Fibroblast of the conjunctiva (primary cell): ENCODE data around the gene ADAMTS8.
"Not testable (repeated sequence)": the region's sequence is repeated elsewhere in the genome, so short reads cannot be mapped to it uniquely, and the experiment has no call there.

Source experiments
- DNase-seq: peaks from one replicate; pipeline ENCODE4 v3.0.0-alpha.2; 2010; ENCODE audit warnings: low read depth

Gene ADAMTS8

DNA sequence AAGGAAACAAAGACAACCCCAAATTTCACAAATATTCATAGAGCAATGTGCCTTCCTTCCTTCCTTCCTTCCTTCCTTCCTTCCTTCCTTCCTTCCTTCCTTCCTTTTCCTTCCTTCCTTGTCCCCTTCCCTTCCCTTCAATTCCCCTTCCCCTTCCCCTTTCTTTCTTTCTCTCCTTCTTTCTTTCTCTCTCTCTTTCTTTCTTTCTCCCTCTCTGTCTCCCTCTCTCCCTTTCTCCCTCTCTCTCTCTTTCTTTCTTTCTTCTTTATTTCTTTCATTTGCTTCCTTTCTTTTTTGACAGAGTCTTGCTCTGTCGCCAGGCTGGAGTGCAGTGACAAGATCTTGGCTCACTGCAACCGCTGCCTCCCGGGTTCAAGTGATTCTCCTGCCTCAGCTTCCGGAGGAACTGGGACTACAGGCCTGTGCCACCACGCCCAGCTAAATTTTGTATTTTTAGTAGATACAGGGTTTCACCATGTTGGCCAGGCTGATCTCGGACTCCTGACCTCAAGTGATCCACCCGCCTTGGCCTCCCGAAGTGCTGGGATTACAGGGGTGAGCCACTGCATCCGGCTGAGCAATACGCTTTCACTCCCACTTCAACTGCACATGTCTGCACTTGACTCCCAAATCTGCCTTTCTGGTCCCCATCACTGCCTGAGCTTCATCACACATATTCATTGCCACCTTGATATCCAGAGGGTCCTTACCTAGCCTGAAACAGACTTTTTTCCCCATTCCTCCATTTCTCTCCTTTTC is 10.2 kb upstream of the ADAMTS8 start:
- not testable (repeated sequence) for DNase-seq

DNA sequence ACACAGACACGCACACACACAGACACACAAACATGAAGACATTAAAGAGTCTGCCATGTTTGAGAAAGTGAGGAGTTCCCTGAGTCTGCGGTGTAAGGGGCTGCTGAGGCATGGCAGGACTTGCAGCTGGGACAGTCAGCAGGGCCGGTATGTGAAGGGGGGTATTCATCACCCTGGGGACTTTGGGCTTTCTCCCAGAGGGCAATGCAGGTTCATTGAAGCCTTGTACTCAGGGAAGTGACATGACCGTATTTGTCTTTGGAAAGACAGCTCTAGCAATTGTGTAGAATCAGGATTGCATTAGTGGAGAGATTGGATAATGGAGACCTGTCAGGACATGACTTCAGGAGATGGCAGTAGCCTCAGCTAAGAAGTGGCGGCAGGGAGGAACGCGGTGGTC is 9.4 kb upstream of the ADAMTS8 start:
- DNase-seq: no peak

GRCh38 chr11:130436171-130436570 is 7.8 kb upstream of the ADAMTS8 start:
- DNase-seq: no peak

GRCh38 chr11:130435671-130436070 is 7.3 kb upstream of the ADAMTS8 start:
- DNase-seq: no peak

DNA sequence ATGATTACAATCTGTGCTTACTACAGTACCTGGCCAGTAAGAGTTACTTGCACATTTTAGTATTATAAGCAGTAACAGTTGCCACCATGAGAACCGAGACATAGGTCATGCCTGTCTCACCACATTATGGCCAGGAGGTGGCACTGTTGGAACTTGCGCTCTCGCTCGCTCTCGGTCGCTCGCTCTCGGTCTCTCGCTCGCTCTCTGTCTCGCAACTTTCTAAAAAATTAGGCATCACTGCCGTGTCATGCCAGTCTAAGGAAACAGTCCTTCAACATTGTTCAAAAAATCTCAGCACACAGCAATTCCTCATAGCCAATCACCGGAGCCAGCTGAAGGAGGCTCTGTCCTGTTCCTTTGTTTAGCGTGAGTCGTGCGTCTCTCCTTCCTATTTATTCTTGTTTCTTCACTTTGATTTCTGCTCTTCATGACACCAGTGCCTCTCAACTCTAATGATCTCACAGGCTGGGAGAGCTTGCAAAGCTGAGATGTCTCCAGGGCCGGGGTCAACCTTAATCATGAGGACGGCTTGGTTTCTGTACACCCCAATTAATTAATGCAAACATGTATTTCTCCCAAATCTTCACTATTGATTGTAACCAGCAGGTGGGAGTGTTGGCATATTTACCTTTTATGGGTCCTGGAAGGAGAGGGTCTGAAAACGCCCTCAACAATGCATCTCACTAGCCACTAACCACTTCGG is 6.3 kb upstream of the ADAMTS8 start:
- peak; percentile 79 for DNase-seq

DNA sequence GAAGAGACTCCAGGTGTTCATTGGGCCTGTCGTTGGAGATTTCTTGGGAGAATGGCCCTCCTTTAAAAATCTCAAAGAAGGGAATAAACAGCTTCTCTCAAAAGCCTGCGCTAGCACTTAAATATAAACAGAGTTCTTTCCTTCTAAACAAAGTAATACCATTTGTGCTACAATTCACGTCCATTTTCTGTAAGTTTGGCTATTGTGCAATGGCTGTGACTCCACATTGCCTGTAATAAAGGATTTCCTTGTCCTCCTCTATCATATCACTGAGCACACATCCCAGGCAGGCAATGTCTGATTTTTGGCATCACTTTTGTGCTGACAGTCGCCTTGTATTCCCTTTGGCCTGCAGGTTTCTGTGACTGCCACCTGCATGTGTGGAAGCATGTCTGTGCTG is 4.9 kb upstream of the ADAMTS8 start:
- no peak for DNase-seq

DNA sequence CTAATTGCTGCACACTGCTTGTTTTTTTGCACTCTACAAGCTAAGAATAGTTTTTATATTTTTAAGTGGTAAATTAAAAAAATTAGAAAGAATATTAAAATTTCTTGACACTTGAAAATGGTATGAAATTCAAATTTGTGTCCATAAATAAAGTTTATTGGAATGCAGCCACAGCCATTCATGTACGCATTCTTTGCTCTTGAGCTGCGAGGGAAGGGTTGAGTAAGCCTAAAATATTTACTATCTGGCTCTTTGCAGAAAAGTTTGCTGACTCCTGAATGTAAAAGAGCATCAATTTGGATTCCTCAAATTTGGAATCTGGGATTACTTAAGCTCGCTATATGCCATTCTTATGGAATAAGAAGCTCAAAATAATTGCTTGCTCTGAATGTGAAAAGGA is 3.4 kb upstream of the ADAMTS8 start:
- DNase-seq: no peak

GRCh38 chr11:130431331-130431773 is 2.9 kb upstream of the ADAMTS8 start:
- DNase-seq: peak; percentile 58

GRCh38 chr11:130429983-130430382 is 1.6 kb upstream of the ADAMTS8 start:
- DNase-seq: no peak

GRCh38 chr11:130429120-130429681 is 792 bp upstream of the ADAMTS8 start:
- DNase-seq: no peak

DNA sequence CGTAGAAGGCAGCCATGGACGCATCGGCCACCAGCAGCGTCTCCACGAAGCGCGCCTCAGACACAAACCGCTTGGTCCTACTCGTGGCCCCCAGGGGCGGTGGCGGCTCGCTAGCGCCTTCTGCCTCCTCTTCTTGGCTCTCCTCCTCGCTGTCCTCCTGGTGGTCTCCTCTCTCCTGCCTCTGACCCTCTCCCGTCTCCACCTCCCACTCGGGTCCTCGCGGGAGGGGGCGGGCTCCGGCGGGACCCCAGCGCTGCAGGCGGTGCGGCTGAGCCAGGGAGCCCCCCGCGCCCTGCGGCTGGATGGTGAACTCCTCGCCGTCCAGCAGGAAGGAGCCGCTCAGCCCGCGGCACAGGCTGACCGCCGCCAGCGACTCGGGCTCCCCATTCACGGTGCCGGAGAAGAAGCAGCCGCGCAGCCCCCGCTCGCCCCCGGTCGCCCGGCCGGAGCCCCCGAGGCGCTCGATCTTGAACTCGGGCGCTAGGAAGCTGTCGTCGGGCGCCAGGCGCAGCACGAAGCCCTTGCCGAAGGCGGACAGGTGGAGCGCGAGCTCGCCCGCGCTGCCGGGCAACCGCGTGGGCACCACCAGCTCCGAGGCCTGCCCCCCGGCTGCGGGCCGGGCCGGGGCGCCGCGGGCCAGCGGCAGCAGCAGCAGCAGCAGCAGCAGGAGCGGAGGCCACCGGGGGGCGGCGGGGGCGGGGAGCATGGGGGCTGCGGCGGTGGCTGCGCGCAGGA is 661 bp downstream of the ADAMTS8 start:
- DNase-seq: no peak

GRCh38 chr11:130426837-130427341 is 1.5 kb downstream of the ADAMTS8 start:
- no peak for DNase-seq

DNA sequence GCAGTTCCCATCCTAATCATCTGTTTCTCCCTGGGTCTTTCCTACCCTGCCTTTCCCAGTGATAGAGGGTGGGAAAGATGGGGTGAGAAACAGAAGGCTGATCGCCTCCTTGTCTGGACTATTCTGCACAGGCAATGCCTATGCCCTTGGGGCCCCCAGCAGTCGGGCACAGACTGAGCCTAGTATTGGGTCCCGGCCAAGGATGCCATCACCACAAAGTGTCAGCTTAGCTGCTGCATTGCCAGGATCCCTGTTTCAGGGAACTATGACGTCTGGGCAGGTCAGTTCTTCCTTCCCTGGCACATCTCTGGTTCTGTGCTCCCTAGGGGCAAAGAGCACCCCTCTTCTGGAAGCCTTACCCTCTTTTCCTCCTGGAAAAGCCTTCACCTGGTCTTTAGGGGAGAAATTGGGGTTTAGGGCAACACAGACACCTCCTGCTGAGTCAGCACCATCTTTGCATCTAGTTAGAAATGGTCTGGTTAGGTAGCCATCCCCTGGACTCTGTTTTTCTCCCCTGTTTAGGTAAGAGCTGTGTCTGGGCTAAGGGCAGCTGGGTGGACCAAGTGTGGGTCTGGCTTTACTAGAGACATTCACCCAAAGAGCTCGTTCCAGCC is 2.1 kb downstream of the ADAMTS8 start:
- no peak for DNase-seq

- no peak for DNase-seq
Observed at GRCh38 chr11:130425156-130425555, 3.3 kb downstream of the ADAMTS8 start.

DNA sequence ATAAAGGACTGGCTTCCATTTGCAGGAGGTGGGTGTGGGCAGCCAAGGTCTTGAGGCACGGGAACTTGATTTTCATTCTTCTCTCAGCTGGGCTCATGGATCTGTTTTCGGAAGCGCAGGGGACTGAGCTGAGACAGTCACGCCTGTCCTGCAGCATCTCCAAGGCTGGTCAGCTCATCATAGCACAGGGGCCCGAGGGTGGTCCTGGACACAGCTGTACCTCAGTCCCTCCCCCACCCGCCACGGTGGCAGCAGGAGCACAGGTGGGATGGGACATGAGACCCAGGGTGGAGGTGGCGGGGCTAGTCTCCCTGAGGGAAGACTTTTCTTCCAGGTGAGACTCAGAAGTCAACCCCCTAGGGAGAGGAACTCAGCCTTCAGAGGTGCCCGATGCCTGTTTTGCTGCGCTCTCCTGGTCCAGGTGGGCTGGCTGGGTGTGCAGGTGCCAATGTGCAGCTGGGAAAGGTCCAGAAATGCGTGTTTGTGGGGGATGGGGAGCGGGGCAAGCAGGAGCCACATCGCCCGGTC is 3.7 kb downstream of the ADAMTS8 start:
- no peak for DNase-seq

GRCh38 chr11:130423541-130424142 is 4.8 kb downstream of the ADAMTS8 start:
- no peak for DNase-seq

DNA sequence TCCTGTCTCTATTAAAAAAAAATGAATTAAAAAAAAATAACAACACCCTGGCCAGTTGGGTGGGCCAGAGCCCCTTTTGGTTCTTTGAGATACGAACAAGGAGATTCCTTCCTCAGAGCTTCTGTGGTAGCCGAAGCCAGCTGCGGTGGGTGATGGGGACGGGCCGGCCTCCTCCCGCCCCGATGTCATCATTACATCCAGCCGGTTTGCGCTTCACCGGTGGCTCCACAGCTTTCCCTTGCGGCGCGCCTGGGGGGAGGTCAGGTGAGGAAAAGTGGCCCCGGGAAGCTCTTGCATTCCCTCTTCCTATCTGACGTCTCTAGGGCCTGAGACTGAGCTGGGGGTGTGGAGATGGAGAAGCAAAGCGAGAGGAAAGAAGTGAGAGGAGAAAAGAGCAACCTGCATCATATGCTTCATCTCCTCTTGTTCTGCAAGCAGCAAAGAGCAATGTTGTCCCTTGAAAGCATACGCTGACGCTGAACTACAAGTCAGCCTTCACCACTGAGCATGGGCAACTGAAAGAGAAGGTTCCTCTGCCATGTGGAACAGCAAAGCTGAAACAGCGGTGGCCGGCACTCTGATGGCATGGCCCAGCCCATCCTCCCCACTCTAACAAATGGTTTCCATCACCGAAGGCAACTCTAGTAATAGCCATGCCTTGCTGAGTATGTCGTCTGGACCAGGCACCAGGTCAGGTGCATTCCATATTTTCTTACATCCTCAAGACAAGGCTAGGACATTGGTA is 6.0 kb downstream of the ADAMTS8 start:
- DNase-seq: no peak

GRCh38 chr11:130421697-130422096 is 6.7 kb downstream of the ADAMTS8 start:
- DNase-seq: no peak

DNA sequence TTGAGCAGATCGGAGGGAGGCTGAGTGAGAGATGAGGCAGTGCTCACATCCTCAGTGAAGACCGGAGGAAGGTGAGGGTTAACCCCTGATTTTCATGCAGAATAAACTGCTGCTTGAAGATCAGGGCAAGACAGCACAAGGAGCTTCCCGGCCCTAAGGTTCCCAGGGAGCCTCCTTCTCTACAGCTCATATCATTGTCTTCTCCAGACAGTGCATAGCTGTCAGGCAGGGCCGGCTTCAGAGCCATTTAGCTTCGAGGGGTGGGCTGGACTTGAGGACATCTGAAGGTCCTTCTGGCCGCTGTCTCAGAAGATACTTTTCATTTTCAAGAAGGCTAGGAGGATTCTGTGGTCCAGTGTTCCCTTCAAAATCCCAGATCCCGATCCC is 7.2 kb downstream of the ADAMTS8 start:
- DNase-seq: no peak

GRCh38 chr11:130420478-130421198 is 7.8 kb downstream of the ADAMTS8 start:
- no peak for DNase-seq
